RKO (cell line): Measurements from ENCODE around the gene ARRDC5.
"Not testable (repeated sequence)": the region's sequence is repeated elsewhere in the genome, so short reads cannot be mapped to it uniquely, and the experiment has no call there.

Source experiments
- DNase-seq: peaks from one replicate; pipeline ENCODE4 v3.0.0-alpha.2; 2016; ENCODE audit warnings: low spot score

The ARRDC5 gene

DNA sequence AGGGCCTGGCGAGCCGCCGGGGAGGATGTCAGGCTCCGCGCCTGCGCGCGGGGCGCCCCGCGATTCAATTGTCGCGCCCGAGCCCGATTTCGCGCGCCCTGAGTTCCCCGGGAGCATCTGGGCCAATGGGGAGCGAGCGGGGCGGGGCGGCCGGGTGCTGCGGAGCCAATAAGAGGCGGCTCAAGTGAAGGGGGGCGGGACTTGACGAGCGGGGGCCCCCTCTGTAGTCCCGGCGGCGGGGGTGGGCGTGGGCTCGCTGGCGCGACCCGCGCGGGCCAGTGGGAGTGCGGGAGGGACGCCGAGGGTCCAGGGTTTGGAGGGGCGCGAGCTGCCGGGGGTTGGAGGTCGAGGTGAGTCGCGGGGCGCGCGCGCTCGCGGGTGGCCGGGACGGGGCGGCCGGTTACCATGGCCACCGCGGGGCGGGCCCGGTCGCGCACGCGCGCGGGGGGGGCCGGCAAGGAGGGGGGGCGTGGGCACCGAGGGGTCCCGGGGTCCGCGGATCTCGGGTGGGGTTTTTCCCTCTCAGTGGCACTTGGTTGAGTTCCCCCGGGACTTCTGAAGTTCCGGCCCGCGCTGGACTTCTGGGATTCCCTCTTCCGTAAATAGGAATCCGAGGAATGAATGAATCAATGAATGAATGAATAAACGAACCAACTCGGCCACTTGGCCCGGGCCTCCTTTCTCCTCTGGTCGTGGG, 7.3 kb upstream of the ARRDC5 start:
- peak; percentile 94 for DNase-seq

DNA sequence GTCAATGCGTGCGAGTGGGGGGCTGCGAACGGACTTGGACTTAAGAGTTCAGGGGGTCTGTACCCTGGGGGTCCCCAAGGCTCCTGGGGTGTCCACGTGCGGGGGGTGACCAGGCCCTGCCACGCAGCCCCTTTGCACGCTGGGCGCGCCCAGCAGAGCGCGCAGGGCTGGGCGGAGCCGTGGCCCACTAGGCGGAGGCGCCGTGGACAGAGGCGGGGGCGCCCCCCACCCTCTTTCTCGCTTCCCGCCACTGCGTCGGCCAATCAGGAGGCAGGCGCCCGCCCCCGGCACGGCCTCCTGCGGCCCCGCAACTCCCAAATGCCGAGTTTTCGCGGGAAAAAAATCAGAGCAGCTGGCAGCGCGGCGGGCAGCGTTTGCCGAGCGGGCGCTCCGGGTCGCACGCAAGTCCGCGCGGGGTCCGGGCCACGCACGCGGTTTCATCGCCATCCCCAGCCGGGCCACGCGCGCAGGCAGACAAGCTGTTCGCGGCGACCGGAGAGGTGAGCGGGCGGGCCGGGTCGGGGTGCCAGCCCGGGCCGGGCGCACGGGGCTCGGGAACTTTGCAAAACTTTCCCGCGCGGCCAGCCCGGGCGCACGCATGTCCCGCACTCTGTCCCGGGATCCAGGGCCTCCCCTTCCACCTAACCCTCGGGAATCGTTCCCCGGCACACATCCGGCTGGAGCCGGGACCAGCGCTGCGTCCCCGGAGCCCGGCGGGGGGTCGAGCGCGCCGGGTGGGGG, 6.6 kb upstream of the ARRDC5 start, which contains the start of gene UHRF1:
TSS of gene UHRF1 (plus strand) at position 346 of the 741 bp plus-strand sequence. CDS start 1,385 bp downstream, outside the sequence.
- peak; percentile 73 for DNase-seq

DNA sequence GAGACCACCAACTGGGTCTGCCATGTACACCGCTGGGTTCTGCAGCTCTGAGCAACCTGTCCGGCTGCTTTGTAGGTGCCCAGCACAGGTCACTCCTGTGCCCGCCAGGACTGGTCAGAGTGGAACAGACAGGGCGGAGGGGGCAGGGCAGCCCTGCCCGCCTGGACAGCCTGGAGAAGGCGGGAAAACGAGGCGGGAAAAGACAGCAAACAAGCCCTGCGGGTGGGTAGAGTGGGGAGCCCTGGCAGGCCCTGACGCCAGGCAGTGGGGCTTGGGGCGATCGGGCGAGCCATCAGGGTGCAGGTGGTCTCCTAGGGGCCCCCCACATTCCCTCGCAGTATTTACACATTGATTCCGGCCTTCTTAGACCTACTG, 6.1 kb upstream of the ARRDC5 start:
- no peak for DNase-seq

GRCh38 chr19:4908360-4908759, 5.7 kb upstream of the ARRDC5 start:
- DNase-seq = no peak

DNA sequence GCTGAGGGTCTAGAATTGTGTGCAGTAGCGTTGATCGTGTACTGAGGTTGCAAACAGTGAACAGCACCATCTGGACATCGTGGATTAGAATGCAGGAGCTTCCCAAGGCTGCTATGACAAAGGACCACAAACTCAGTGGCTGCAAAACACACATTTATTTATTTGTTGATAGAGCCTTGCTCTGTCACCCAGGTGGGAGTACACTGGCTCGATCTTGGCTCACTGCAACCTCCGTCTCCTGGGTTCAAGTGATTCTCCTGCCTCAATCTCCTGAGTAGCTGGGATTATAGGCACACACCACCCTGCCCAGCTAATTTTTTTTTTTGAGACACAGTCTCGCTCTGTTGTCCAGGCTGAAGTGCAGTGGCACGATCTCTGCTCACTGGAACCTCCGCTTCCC, 4.3 kb upstream of the ARRDC5 start:
- no peak for DNase-seq

- DNase-seq = no peak
These were observed 1.8 kb upstream of the ARRDC5 start for GRCh38 chr19:4904481-4904880.

- not testable (repeated sequence) for DNase-seq
These were observed 1.8 kb downstream of the ARRDC5 start for GRCh38 chr19:4900879-4901278.

GRCh38 chr19:4897146-4897545, 5.5 kb downstream of the ARRDC5 start:
- DNase-seq = no peak

DNA sequence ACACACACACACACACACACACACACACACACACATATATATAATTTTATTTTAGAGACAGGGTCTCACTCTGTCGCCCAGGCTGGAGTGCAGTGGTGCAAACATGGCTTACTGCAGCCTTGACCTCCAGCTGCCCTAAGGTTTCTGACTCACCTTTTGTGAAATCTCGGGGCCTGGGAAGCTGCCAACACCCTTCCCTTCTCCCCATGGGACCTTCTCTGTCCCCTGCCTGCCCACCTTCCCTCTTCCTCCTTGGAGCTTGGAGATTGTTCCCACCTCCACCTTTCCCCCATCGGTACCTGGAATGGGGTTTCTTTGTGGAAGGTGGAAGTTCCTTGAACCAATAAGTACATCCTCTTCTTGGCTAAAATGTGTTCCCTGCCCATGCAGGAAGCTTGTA, 6.3 kb downstream of the ARRDC5 start:
- no peak for DNase-seq

DNA sequence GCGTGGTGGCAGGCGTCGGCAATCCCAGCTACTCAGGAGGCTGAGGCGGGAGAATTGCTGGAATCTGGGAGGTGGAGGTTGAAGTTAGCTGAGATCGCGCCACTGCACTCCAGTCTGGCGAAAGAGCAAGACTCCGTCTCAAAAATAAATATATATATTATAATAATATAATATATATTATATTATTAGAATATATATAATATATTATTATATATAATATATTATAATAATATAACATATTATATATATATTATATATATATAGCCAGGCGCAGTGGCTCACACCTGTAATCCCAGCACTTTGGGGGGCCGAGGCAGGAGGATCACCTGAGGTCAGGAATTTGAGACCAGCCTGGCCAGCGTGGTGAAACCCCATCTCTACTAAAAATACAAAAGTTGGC, 9.7 kb downstream of the ARRDC5 start:
- DNase-seq = not testable (repeated sequence)

- no peak for DNase-seq
These were observed 11.6 kb downstream of the ARRDC5 start for GRCh38 chr19:4891066-4891465.

DNA sequence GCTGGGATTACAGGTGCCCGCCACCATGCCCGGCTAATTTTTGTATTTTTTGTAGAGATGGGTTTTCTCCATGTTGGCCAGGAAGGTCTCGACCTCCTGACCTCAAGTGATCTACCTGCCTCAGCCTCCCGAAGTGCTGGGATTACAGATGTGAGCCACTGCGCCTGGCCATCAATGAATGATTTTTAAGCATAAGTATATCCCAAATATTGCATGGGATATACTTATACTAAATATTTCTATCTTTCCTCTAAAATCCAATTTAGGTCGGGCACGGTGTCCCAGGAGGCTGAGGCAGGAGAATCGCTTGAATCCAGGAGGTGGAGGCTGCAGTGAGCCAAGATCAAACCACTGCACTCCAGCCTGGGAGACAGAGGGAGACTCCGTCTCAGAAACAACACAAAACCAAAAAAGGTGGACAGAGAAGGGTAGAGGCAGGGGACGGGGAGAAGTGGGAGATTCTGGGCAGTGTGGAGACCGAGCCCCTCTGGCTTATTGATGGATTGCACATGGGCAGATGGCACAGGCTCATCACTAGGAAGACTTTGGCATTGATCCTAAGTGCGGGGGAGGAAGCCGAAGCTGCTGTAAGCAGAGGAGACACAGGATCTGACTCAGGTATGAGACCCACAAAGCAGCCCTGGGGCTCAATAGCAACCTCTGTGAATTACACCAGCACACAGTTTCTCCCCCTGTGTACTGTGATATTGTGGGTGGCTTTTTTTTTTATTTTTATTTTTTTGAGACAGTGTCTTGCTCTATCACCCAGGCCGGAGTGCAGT, 13.5 kb downstream of the ARRDC5 start:
- DNase-seq = peak; percentile 86

DNA sequence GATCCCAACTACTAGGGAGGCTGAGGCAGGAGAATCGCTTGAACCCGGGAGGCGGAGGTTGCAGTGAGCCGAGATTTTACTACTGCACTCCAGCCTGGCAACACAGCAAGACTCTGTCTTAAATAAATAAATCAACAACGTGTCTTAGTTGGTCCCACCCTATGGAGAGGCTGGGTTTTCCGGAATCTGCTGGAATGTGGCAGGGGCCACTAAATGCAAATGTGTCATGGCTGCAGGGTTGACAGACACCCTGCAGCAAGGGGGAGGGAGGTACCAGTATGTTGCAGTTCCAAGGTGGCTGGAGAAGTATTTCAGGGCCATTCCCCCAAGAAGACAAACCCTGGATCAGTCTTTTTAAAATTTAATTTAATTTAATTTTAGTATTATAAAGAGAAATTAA, 14.9 kb downstream of the ARRDC5 start:
- DNase-seq = not testable (repeated sequence)

GRCh38 chr19:4884993-4885392, 17.7 kb downstream of the ARRDC5 start:
- DNase-seq = not testable (repeated sequence)

DNA sequence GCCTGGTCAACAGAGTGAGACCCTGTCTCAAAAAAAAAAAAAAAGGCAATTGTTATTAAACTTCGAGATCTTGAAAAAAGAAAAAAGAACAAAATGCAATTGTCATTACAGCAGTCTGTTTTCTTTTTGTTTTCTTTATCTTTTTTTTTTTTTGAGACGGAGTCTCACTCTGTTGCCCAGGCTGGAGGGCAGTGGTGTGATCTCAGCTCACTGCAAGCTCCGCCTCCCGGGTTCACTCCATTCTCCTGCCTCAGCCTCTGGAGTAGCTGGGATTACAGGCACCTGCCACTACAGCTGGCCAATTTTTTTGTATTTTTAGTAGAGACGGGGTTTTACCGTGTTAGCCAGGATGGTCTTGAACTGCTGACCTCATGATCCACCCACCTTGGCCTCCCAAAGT, 19.8 kb downstream of the ARRDC5 start:
- DNase-seq = not testable (repeated sequence)

- DNase-seq = no peak
These were observed 23.7 kb downstream of the ARRDC5 start for GRCh38 chr19:4879041-4879440.

GRCh38 chr19:4878491-4878968, 24.2 kb downstream of the ARRDC5 start:
- DNase-seq = no peak

GRCh38 chr19:4877753-4878490, 24.8 kb downstream of the ARRDC5 start:
- DNase-seq = no peak

DNA sequence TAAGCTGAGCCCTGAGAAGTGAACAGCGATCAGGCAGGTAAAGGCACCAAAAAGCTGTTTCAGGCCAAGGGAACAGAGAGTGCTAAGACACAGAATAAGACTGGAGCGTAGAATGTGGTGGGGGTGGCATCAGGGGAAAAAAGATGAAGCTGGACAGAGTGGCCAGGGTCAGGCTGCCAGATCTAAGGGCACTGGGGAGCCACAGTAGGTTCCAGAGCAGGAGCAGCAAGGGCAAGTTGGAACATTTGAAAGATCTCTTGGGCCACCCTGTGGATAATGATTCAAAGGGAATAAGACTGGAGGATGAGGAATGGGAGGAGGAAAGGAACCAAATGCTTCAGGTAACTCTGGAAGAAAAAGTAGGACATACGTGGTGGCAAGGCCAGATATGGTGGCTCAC, 28.8 kb downstream of the ARRDC5 start:
- DNase-seq = no peak

DNA sequence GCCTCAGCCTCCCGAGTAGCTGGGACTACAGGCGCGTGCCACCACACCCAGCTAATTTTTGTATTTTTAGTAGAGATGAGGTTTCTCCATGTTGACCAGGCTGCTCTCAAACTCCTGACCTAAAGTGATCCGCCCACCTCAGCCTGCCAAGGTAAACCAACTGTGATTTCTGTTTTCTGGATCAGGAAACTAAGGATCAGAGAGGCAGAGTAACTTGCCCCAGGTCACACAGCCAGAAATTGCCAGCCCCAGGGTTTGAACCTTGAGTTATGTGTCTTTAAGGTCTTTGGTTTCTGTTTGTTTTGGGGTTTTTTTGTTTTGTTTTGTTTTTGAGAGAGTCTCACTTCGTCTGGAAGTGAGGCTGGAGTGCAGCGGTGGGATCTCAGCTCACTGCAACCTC, 31.0 kb downstream of the ARRDC5 start:
- DNase-seq = no peak

DNA sequence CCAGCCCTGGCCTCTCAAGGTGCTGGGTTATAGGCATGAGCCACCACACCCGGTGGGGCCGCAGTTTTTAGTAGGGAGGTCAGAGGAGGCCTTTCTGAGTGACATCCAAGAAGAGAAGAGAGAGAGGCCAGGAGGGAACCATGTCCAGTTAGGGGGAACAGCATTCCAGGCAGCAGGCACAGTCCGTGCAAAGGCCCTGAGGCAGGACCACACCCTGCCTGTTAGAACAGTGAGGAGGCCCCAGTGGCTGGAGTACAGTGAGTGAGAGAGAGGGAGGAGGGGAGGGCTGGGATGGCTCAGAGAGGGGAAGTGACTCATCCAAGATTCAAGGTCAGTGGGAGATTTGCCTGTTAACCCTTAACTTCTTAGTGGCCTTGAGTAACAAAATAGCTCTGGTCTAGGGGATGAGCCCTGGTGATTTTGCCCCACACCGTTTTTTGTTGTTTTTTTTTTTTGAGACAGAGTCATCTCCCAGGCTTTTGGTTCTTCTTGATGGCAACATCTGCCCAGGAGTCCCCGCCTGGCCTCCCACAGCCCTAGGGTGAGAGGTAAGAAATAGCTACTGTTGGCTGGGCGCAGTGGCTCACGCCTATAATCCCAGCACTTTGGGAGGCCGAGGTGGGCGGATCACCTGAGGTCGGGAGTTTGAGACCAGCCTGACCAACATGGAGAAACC, 32.5 kb downstream of the ARRDC5 start:
- peak; percentile 97 for DNase-seq
